GM12865 (cell line): ENCODE measurements around the gene ANKRD29.

Source experiments
- DNase-seq: peaks from one replicate; pipeline ENCODE4 v3.0.0; 2010; ENCODE audit warnings: low read depth
- H3K4me3 ChIP-seq: 2 replicates; pipeline ENCODE4 v1.5.1; 2011; ENCODE audit warnings: mild to moderate bottlenecking, low read depth, low read length, control low read depth
- CTCF ChIP-seq: IDR thresholded peaks from 2 replicates; pipeline ENCODE4 v1.5.1; 2011; ENCODE audit warnings: low read length, control low read depth, low read depth, inconsistent platforms; ENCODE audit not compliant: insufficient read depth; ENCODE audit errors: missing control alignments

Gene ANKRD29

GRCh38 chr18:23627970-23628369 lies 34.7 kb downstream of the ANKRD29 start:
- no peak for TF ChIP-seq CTCF
- DNase-seq = no peak
- no peak overlapping the region for H3K4me3 ChIP-seq

- TF ChIP-seq CTCF = no peak
- no peak for DNase-seq
- H3K4me3 ChIP-seq = no peak overlapping the region
Observed at GRCh38 chr18:23627321-23627720, 35.4 kb downstream of the ANKRD29 start.

GRCh38 chr18:23626451-23627279 lies 36.0 kb downstream of the ANKRD29 start:
- DNase-seq = no peak
- no peak overlapping the region for H3K4me3 ChIP-seq
- no peak for TF ChIP-seq CTCF

- no peak overlapping the region for H3K4me3 ChIP-seq
- TF ChIP-seq CTCF = no peak
- no peak for DNase-seq
Observed at GRCh38 chr18:23623040-23623439, 39.7 kb downstream of the ANKRD29 start.

- peak; percentile 36 for DNase-seq
Observed at GRCh38 chr18:23619388-23619881, 43.3 kb downstream of the ANKRD29 start.

GRCh38 chr18:23618862-23619387 lies 43.8 kb downstream of the ANKRD29 start:
- TF ChIP-seq CTCF = no peak
- peak; percentile 36 for DNase-seq
- peak overlapping the region; percentile 50 for H3K4me3 ChIP-seq

More at GRCh38 chr18:23619388-23619881, 43.3 kb downstream of the ANKRD29 start:
- H3K4me3 ChIP-seq = peak overlapping the region; percentile 50
- TF ChIP-seq CTCF = no peak

GRCh38 chr18:23617412-23618014 lies 45.2 kb downstream of the ANKRD29 start:
- H3K4me3 ChIP-seq = peak overlapping the region; percentile 11
- DNase-seq = peak; percentile 49

More at GRCh38 chr18:23617412-23618014, 45.2 kb downstream of the ANKRD29 start:
- no peak for TF ChIP-seq CTCF
